GM18520 (cell line): ENCODE results near the gene SLC10A3.

Source experiments
- ATAC-seq: cut with Tn5 transposase; IDR thresholded peaks from one replicate; pipeline ENCODE4 v1.9.1; 2021; ENCODE audit not compliant: unreplicated experiment

SLC10A3 gene

GRCh38 chrX:154466036-154466435, 24.4 kb downstream of the SLC10A3 start:
- no peak for ATAC-seq

DNA sequence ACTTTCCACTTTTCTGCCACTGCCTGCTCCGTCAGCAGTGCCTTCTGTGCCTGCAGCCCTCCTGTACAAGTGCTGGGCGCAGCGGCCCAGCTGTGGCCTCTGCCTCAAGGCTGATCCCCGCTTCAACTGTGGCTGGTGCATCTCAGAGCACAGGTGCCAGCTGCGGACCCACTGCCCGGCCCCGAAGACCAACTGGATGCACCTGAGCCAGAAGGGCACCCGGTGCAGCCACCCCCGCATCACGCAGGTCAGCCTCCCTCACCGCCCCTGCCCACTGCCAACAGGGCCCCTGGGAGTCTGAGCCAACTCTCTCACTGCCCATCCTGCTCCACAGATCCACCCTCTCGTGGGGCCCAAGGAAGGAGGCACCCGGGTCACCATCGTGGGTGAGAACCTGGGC, 24.8 kb downstream of the SLC10A3 start:
- ATAC-seq = no peak

DNA sequence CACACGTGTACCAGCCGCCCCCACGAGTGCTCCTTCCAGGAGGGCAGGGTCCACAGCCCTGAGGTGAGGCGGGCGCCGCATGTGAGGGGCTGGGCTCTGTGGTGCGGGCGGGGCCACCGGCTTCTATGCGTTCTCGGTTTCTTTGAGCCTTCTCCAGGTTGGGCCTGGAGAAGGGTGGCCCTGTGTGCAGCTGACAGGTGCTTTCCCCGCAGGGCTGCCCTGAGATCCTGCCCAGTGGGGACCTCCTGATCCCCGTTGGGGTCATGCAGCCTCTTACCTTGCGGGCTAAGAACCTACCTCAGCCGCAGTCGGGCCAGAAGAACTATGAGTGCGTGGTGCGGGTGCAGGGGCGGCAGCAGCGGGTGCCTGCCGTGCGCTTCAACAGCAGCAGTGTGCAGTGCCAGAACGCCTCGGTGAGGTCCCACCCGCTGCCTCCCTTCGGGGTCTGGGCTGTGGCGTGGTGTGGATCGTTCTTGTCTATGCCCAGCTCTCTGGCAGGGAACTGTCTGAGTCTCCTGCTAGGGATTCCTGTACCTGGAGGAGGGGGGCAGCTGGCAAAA, 25.5 kb downstream of the SLC10A3 start:
- ATAC-seq = no peak

GRCh38 chrX:154463611-154464220, 26.7 kb downstream of the SLC10A3 start:
- ATAC-seq = no peak

GRCh38 chrX:154462396-154462795, 28.0 kb downstream of the SLC10A3 start:
- no peak for ATAC-seq

DNA sequence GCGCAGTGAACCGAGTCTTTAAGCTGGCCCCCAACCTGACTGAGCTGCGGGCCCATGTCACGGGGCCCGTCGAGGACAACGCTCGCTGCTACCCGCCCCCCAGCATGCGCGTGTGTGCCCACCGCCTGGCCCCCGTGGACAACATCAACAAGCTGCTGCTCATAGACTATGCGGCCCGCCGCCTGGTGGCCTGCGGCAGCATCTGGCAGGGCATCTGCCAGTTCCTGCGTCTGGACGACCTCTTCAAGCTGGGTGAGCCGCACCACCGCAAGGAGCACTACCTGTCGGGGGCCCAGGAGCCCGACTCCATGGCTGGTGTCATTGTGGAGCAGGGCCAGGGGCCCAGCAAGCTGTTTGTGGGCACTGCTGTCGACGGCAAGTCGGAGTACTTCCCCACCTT, 30.1 kb downstream of the SLC10A3 start:
- no peak for ATAC-seq

GRCh38 chrX:154459832-154460231, 30.6 kb downstream of the SLC10A3 start:
- ATAC-seq = no peak

GRCh38 chrX:154458954-154459778, 31.3 kb downstream of the SLC10A3 start:
- ATAC-seq = no peak

DNA sequence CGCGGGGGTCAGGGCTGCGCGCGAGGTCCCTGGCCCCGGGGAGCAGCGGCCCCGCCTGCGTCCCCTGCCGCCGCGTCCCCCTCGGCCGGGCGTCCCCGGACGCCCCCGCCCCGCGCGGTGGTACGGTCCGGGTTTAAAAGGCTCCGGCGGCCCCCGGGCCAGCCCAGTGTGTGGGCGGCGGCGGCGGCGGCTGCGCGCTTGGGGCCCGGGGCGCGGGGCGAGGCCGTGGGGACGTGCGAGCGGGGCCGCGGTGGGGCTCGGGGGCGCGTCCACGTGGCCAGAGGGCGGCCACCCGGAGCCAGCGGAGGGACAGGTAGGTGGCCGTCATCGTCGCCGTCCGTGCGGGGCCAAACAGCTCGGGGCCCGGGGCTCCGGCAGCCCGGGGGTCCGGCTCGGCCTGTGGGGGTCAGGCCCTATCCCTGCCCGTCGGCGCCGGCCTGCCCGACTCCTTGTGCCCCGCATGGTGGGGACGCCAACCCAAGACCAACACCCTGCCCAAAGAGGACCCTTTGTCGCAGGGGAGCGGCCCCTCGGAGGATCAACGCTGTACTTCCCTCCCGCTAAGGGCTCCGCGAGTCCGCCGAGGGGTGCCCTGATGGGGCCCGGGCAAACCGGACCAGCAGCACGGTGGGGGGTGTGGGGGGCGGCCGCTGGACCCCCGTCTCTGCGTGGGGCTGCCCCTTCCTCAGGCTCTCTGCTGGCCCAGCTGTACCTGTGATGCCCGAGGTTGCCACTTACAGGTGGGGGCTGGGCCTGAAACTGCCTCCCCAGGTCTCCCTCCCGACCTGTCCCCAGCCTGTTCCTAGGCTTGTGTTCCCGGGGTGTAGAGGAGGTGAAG, 32.1 kb downstream of the SLC10A3 start, which contains the start of gene PLXNA3:
TSS of gene PLXNA3 (plus strand) at position 166 of the 838 bp plus-strand sequence. CDS start 1,903 bp downstream, outside the sequence.
- peak; percentile 53 for ATAC-seq

DNA sequence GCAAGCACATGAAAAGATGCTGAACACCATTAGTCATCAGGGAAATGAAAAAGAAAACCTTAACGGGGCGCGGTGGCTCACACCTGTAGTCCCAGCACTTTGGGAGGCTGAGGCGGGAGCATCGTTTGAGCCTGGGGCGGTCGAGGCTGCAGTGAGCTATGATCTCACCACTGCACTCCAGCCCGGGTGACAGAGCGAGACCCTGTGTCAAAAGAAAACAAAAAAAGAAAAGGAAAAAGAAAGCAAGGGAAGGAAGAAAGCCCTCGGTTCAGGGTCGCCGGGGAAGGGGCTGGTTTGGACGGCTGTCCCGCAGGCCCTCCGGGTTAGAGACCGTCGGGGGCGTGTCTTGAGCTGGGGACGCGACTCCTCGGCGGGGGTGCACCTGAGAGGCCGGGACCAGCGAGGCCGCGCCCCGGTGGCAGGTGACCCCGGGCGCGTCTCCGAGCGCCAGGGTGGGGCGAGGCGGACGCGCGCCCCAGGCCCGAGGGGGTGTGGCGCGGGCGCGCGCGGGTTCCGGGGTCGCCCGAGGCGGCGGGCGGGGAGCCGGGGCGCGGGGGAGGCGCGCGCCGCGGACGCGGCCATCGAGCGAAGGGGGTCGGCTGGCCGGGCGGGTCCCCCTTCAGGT, 32.8 kb downstream of the SLC10A3 start:
- ATAC-seq = peak; percentile 54

DNA sequence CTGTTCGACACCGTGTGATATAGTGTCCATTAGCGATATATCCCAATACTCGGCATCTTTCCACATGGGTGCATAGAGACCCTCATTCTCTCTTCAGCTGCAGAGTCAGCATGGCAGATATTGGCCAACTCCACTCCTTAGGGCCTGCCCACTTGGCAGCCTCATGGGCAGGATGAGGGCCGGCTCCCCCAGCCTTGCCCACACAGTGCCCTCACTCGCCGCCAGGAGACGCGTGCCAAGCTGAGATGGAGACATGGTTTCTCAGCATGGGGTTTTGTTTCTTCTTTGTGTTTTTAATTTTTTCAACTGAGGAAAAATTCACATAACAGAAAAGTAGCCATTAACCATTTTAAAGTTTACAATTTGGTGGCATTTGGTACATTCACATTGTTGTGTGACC, 37.6 kb downstream of the SLC10A3 start:
- no peak for ATAC-seq

DNA sequence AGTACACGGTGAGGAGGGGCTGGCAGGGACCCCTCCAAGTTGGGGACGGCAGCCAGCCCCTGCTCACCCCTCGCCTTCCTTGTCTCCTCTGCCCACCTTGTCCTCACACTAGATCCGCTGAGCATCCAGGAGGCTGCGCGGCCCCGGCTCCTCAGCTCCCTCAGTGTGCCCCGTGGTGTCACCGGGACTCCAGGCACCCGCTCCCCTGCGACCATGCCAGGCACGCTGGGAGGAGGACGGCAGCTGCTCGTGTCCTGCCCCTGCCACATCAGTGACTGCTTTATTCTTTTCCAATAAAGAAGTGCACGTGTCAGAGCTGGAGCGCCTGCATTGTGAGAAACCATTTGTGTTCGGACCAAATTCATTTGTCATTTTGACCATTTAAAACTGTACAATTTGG, 40.1 kb downstream of the SLC10A3 start:
- no peak for ATAC-seq

DNA sequence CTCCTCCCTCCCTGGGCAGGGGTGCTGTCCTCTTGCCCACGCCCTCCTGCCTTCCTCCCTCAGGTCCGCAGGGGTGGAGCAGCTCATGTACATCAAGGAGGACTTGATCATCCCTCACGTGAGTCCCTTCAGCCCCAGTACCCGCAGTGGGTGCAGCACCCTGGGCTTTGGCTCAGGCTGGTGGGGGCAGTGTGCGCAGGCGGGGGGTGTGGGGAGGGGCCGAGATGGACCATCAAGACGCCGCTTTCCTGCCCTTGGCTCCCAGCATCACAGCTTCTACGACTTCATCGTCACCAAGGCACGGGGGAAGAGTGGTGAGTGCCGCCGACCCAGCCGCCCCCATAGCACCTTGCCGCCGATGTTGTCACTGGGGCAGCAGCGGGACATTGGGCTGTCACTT, 40.8 kb downstream of the SLC10A3 start:
- ATAC-seq = no peak

- no peak for ATAC-seq
These were observed 41.9 kb downstream of the SLC10A3 start for GRCh38 chrX:154448484-154448883.

DNA sequence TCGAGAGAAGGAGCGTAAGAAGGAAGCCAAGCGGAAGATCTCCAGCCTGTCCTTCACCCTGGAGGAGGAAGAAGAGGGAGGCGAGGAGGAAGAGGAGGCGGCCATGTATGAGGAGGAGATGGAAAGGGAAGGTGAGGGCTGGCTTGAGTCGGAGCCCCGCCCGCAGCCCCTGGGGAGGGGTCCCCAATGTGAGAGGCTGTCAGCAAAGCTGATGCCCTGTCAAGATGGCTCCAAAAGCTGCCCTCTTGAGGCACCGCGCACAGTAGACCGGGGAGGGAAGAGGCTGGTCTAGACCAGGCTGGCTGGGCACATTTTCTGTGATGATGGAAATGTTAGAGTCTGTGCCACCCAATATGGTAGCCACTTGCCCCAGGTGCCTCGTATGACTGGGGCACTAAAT, 44.0 kb downstream of the SLC10A3 start:
- ATAC-seq = no peak

GRCh38 chrX:154445776-154446175, 44.7 kb downstream of the SLC10A3 start:
- ATAC-seq = no peak

DNA sequence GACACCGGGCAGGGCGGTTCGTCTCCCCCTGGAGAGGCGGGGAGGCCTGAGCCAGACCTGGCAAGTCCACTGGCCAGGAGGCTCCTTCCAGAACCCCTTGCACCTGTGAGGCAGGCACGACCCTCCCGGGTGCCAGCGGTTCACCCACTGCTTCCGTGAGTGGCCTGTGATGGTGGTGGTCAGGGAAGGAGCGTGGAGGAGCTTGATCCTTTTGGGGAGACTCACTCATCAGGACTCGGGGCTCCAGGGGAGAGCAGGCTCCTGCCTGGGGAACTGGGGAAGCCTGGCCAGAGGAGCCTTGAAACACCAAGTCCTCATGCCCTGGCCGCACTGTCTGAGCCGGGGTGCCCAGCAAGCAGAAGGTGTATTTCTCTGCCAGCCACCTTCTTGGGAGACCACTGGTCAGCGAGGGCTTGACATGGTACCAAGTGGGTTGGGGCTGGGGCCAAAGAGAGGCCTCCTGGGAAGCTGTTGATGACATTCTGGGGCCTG, 45.6 kb downstream of the SLC10A3 start:
- ATAC-seq = no peak

DNA sequence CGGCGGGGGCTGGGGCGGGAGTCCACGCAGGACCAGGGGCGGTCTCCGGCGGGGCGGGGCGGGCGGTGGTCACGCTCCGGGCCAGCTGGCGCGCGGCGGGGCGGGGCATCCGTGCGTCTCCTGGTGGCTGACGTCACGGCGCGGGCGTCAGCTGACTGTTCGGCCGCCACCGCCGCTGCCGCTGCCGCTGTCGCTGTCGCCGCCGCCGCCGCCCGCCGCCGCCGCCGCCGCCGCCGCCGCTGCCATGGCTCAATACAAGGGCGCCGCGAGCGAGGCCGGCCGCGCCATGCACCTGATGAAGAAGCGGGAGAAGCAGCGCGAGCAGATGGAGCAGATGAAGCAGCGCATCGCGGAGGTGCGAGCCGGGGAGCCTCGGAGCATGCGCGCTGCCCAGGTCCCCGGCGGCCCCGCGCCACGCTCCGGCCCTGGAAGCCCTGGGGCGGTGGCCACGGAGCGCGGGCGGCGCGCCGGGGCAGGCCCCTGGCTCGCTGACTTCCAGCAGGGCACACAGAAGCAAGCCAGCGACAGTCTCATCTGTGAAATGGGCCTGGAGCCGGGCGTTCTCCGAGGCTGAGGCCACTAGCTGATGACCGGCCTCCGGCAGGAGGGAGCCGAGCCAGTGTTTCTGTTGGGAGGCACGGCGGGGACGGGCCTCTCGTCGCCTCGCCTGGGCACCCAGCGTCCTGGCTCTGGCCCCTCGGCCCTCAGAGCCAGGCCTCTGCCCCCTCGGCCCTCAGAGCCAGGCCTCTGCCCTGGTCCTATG, 46.3 kb downstream of the SLC10A3 start, which contains the start of gene FAM50A:
TSS of gene FAM50A (plus strand) at position 150 of the 763 bp plus-strand sequence. CDS start at position 245, 95 bp downstream.
- ATAC-seq = peak; percentile 76

DNA sequence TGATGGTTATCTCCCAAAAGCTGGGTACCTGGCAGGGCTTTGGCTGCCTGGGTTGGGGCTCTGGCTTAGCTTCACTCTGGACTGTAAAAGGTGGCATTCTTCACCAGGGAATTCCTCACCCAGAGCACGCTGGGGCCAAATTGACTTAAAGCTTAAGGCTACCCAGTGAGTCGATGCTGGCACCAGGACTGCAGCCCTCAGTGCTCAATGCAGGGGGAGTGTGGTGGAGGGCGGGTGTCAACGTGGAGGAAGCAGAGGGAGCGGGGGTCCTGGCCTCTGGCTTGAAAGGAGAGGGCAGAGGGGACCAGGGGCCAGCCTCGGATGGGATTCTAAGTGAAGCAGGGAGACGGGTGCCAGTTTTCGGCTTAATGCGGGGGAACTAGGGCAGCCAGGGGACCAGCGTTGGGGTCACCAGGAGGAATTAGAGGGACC, 46.9 kb downstream of the SLC10A3 start:
- no peak for ATAC-seq
